Myocyte (in vitro differentiated cells): ENCODE measurements around the gene CRB3. TPM values are rescaled to one million over a fixed set of nuclear protein-coding genes. Genes with fewer than 3 reads are reported as not detected.

Source experiments
- DNase-seq: peaks from one replicate; pipeline ENCODE4 v3.0.0-alpha.2; 2012; ENCODE audit warnings: low read depth
- total RNA-seq: library from RNA; depleted of rRNA; stranded (reverse); fragments of >200 nt; gene quantifications from 2 replicates; pipeline ENCODE4 v1.2.3, GENCODE V29; 2014

CRB3 gene
- total RNA-seq, 1 donor from 2014 or later: not detected

DNA sequence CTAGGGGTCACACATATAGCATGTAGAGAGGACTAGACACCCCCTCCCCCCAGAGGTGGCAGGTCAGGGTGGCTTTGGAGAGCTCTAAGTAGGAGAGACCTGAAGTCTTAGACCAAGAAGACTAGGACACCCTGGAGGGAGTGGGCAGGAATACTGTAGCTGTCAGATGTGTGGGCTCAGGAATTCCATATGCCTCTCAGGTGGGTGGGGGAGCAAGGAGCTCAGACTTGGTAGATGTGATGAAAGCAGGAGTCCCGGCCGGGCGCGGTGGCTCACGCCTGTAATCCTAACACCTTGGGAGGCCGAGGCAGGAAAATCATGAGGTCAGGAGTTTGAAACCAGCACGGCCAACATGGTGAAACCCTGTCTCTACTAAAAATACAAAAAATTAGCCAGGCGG, 1.6 kb downstream of the CRB3 start:
- DNase-seq: no peak

DNA sequence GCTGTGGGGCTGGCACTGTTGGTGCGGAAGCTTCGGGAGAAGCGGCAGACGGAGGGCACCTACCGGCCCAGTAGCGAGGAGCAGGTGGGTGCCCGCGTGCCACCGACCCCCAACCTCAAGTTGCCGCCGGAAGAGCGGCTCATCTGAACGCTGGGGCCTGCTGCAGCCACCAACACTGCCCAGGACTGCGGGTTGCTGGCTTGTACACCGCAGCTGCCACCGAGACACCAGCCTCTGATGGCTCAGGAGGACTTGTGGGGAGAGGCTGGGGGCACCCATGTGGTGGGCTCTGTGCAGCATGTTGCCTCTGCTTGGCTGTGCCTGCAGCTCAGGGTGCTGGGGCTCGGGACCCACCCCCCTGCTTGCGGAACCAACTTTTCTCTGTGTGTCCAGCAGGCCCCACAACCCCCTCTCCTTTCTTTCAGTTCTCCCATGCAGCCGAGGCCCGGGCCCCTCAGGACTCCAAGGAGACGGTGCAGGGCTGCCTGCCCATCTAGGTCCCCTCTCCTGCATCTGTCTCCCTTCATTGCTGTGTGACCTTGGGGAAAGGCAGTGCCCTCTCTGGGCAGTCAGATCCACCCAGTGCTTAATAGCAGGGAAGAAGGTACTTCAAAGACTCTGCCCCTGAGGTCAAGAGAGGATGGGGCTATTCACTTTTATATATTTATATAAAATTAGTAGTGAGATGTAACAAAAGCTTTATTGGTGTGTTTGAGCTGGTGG, 2.6 kb downstream of the CRB3 start:
- DNase-seq: no peak

DNA sequence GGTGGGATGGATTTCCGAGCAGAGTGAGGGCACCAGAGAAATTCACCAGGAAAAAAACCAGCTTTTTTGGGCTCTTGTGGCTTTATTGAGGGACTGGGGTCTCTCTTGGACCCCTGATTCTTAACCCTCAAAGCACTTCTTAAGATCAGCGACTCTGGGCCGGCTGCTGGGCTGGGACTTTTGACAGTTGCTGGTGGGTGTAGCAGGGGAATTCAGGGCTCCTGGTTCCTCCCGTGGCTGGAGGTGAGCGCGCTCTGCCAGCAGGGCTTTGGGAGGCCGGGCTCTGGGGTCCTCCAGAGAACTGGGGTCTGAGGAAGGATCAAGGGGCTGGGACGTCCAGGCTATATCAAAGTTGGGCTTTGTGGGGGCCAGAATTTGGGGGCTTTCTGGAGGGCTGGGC, 3.3 kb downstream of the CRB3 start:
- no peak for DNase-seq

DNA sequence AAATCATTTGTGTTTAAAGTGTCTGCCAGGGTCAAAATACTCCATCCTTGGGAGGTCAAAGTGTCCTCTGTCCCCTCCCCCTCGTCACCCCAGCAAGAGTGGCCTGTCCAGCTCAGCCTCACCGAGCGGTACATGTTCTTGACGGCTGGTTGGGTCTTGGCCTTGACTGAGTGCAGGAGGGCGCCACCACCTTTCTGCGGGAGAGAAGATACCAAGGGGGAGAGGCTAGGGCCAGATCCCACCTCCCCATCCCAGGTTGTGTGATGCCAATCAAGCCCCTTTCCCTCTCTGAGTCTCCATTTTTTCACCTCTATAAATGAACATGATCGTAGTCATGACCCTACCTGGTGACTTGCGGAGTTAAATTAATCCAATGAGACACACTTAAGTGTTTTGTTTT, 6.1 kb downstream of the CRB3 start:
- no peak for DNase-seq

DNA sequence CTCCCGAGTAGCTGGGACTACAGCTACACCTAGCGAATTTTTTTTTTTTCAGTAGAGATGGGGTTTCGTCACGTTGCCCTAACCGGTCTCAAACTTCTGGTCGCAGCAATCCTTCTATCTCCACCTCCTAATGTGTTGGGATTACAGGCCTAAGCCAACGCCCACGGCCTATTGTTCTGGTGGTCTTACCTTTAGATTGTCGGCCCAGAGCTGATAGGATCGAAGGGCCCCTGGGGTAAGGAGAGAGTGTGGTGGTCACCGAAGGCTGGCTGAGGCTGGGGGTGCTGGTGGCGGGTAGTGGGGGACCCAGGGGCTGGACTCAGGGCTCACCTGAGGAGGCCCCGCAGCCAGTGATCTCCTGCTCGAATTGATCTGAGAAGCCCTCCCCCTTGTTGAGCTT, 7.0 kb downstream of the CRB3 start:
- DNase-seq: no peak

DNA sequence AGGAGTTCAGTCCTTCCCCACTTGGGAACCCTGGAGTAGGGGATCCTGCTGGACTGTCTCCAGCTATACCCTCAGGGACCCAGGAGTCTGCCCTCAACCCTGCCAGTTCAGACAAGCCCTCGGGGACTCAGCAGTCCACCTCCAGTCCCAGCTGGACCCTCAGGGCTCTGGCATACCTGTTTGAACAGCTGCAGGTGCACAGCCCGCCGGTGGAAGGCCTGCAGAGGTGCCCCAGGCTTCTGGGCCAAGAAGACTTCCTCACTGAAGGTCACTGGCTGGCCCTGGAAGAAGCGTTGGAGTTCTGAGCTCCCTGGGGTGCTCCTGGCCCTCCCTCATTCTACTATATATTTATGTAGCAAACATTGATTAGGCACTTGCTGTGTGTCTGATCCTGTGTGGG, 8.6 kb downstream of the CRB3 start:
- no peak for DNase-seq

DNA sequence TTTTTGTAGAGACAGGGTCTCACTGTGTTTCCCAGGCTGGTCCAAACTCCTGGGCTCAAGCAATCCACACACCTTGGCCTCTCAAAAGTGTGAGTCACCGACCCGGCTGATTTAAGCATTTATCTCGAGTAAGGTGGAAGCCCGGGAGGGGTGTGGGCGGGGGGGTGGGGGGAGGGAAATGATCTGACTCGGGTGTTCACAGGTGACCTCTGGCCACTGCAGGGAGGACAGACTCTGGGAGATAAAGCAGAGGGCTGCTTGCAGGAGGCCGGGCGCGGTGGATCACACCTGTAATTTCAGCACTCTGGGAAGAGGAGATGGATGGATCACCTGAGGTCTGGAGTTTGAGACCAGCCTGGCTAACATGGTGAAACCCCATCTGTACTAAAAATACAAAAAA, 9.6 kb downstream of the CRB3 start:
- no peak for DNase-seq

DNA sequence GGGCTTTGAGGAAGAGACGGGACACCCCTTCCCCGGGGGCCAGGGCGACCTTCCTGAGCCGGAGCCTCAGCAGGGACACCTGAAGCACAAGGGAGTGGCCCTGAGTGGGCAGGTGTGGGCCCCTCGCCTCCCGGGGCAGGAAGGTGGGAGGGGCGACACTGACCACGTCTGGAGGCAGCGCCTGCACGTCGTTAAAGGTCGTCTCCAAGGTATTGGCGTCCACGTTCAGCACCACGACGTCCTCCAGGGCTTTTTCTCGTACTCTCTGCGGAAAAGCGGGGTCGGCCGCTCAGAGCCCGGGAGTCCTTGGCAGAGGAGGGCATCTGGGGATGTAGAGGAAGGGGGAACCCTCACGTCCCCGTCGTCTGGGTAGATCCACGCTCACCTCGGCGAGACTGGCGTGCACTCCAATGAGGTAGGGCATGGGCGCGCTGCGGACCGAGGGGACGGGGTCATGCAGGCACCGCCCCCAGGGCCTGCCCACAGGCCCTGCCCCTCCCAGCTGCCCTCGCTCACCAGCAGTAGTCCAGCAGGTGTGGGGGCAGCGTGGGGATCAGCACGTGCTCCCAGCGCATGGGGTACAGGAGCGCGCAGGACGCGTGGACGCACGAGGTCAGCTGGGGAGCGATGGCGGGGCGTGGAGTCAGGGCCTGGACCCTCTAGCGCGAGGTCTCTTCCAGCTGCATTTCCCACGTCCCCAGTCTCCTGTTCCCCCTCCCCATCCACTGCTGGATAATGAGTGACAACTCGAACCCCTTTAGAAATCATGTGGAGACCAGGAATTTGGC, 11.4 kb downstream of the CRB3 start:
- no peak for DNase-seq

DNA sequence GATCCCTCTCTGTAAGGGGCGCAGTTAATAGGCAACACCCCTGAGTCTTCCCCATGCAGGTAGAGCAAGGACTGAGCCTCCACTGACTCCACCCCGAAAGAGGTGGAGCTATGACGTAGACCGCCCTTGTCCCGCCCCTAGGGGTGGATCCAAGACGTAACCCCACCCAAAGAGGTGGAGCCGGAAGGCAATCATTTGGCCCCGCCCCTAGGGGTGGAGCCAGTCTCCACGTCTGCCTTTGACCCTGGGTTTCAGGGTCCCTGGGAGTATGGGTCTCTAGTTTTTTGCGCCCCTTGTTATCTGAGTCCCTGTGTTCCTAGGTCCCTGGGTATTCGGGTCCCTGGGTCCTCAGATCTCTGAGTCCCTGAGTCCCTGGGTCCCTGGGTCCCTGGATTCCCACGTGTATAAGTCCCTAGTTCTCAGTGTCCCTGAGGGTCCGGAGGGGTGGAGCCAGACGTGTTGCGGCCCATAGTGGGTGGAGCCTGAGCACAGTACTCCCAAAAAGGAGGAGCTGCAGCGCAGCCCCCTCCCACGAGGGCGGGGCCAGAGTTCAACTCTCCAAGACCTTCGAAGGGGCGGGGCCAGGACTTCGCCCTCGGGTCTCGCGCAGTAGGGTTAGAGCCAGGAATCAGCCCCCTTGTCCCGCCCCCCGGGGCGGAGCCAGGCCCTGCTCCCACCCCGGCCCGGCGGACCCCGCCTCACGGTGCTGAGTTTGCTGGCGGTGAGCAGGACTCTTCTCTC, 12.3 kb downstream of the CRB3 start:
- DNase-seq: no peak

DNA sequence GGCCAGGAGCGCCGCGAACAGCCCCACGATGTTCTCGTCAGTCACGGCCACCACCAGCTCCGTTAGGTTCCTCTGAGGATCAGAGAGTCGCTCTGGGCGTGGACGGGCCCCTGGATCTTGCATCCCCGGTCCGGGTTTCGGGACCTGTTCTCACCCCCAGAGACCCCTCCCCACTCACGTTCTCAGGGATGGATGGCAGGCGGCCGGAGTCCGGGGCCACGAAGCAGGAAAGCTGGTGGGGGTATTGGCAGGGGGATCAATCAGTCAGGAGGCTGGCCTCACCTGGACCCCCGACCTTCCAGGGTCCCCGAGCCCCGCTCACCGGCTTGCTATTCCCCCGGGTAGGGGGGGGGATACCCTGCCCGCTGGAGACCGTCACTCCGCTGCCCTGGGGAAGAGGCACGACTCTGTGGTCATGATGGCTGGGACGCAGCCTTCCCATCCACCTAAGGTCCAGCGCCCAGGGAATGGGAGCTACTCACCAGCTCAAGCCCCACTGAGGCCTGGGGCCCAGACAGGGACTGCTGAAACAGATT, 12.9 kb downstream of the CRB3 start:
- no peak for DNase-seq

DNA sequence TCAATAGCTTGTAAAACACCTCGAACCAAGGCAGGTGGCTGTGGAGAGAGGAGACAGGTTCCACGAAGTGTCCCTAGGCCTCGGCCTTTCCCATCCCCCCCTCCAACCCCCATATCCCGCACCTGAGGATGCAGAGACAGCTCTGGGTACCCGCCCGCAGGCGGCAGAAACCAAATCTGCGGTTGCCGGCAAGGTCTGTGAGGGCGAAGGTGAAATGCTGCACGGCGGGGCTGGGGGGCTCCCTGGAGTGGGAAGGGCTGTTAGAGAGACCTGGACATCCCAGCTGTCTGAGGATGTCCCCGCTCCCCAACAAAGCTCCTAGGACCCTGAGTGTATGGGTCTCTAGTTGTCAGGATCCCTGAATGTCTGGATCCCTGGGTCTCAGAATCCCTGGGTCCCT, 14.7 kb downstream of the CRB3 start:
- DNase-seq: no peak

DNA sequence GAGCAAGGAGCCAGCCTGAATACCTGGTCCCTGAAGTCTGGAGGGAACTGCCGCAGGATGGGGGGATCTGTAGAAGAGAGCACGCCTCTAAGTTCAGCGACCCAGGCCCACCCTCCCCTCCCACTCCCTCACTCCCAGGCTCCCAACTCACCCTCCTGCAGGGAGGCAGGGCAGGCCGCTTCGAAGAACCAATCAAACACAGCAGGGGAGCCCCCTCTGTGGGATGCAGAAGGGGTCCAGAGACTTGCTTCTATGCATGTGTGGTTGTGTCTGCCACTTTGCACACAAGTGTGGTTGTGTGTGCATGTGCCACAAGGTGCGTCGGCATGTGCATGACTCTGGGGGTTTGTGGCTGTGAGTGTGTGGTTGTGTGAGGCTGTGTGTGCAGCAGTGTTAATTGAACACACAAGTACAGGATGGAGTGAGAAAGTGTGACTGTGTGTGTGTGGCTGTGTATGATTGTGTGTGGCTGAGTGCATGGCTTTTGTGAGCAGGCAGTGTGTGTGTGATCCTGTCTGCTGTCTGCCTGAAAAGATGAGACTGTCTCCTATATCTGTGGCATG, 15.8 kb downstream of the CRB3 start:
- no peak for DNase-seq

DNA sequence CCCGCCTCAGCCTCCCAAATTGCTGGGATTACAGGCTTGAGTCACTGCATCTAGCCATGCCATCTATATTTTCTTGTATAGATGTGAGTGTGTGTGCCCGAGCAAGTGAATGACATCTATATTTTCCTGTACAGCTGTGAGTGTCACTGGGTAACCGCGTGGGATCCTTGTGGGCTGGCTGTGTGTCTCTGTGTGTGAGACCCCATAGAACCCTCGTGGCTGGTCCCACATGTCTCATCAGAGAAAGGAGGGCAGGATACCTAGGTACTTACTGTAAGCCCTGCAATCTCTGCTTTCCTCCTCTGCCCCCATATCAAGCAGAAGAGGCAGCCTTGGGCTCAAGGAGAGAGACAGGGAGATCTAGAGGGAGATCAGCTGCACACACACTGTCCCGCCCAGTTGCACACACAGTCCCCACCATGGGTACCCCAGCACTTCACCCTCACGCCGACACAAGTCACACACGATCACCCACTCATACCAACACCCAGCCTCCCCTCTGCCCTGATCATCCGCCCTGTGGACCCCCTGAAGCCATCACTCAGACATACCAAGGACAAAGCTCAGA, 16.9 kb downstream of the CRB3 start:
- DNase-seq: no peak

DNA sequence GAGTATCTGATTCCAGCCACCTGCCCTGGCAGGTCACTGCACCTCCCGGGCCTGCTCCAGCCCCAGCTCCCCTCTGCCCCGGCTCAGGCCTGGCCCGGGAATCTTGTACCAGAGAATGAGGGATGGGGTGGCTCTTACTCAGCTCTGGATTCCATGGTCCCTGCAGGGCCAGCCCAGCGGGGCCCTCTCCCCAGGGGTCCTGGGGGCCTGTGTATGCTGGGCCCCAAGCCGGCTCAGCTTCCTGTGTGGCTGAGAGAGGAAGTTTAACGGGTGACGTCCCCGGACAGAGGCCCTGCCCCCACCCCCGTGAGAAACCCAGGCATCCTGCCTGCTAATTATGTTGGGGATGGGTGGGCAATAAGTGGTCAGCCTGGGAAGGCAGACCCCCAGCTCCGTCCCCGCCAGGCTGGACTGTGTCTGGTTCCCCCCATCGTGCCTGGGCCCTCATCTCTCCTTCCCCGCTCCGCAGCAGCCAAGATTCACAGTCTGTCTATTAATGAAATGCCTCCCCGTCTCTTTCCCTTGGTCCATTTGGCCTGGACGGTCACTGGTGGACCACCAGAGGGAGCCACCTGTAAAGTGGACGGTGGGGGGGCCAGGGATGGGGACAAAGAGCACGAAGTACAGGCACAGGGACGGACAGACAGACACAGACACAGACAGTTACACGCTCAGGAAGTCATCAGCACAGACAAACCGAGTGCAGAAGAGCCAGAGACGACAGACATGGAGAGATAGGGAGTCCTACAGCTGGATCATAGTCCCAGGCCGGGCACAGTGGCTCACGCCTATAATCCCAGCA, 17.7 kb downstream of the CRB3 start, which contains the start of gene DENND1C:
Gene DENND1C, minus strand, starts transcription at position 247 of the 802 bp plus-strand sequence. Its CDS starts 92 bp downstream, at position 155.
- no peak for DNase-seq

DNA sequence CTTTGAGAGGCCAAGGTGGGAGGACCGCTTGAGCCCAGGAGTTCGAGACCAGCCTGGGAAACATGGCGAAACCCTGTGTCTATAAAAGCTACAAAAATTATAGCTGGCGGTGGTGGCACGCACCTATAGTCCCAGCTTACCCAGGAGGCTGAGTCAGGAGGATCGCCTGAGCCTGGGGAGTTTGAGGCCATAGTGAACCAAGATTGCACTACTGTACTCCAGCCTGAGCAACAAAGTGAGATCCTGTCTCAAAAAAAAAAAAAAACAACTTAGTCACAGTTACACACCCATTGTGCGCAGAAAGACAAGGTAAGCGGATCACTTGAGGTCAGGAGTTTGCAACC, 18.2 kb downstream of the CRB3 start:
- no peak for DNase-seq

DNA sequence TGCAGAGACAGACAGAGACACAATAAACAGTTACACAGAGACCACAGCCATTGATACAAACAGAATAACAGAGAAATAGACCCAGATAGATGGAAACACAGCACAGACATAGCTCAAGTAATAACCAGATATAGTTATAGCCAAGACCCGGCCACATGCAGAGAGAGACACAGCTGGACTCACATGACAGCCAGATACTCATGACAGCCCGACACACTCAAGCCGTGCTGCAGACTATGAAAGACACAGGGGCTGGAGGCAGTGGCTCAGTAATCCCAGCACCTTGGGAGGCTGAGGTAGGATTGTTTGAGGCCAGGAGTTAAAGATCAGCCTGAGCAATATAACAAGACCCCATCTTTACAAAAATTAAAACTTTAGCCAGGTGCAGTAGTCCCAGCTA, 19.2 kb downstream of the CRB3 start:
- no peak for DNase-seq

DNA sequence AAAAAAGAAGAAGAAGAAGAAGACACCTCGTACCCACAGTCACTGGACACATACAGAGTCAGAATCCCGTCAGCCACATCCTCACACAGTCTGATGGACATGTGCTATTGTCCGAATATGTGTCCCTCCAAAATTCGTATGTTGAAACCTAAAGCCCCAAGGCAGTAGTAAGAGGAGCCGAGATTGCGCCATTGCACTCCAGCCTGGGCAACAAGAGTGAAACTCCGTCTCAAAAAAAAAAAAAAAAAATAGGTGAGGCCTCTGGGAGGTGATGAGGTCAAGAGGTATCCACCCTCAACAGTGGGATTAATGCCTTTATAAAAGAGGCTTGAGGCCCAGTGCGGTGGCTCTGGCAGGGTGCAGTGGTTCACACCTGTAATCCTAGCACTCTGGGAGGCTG, 20.2 kb downstream of the CRB3 start:
- no peak for DNase-seq

DNA sequence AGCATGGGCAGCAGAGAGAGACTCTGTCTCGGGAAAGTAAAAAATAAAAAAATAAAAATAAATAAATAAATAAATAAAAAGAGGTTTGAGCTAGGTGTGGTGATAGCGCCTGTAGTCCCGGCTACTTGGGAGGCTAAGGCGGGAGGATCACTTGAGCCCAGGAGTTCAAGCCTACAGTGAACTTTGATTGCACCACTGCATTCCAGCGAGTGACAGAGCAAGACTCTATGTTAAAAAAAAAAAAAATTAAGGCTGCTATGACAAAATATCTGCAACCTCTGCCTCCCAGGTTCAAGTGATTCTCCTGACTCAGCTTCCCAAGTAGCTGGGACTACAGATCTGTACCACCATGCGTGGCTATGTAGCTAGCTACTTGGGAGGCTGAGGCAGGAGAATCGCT, 20.8 kb downstream of the CRB3 start:
- no peak for DNase-seq

DNA sequence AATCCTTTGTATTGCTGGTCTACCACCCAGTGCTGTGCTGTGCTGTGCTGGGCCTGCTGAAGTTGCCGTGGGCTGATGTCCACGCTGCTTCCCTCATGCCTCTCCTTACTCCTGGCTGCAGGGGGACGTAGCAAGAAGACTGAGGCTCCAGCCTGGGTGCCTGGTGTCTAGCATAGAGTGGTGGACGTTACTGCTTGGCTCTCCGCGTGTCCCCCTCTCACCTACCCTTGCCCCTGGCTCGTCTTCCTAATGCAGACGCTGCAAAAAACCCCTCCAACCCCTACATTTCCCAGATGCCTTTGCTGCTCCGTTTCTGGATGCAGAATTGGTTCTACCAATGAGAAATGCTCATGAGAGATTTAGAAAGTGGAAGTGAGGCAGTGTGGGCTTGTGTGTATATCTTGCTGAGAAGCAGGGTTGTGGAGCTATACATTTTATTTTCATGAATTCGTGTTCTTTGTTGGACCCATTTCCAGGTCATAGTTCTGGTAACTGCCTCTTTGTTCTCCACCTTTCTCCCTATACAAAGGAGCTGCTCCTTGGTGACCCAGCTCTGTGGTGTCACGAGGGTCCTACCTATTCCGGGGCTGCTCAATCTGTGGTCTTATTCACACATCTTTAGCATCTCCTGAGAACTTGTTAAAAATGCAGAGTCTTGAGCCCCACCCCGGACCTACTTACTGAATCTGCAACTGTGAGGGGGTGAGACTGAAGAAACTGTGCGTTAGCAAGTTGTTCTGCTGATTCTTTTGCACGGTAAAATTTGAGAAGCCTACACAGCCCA, 25.4 kb downstream of the CRB3 start:
- DNase-seq: no peak

DNA sequence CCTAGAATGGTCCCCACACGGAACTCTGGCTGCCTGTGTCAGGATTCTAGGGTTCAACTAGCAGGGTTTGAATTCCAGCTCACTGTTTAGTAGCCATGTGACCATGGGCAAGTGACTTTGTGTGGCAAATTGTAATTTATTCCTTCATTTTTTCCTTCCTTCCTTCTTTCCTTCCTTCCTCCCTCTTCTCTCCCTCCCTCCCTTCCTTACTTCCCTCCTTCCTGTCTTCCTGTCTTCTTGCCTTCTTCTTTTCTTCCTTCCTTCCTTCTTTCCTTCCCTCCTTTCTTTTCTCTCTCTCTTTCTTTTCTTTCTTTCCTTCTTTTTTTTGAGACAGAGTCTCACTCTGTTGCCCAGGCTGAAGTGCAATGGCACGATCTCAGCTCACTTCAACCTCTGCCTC, 26.1 kb downstream of the CRB3 start:
- DNase-seq: no peak
